ENCODE results near the gene CALHM5. TPM values are rescaled to one million over a fixed set of nuclear protein-coding genes. Genes with fewer than 3 reads are reported as not detected.

Gene CALHM5
- total RNA-seq, 4 donors from 2014 or later, result 0.48 to 6.0 (median 1.4) TPM

GRCh38 chr6:116543149-116543548 is 31.7 kb downstream of the CALHM5 start:
- no peak for TF ChIP-seq CTCF (IDR thresholded peaks at IDR 0.05)
- no peak for ATAC-seq (ENCODE audit: low FRiP score)
- no peak for DNase-seq (ENCODE audit: low spot score)

GRCh38 chr6:116545651-116546050 is 34.2 kb downstream of the CALHM5 start, which contains the start of gene TRAPPC3L:
Gene TRAPPC3L, minus strand, starts transcription at chr6:116545684. Its CDS starts 170 bp downstream, at chr6:116545514.
- DNase-seq (ENCODE audit: low spot score) (no peak), ATAC-seq (ENCODE audit: low FRiP score) (no peak)
- TF ChIP-seq CTCF (IDR thresholded peaks at IDR 0.05), result no peak

- TF ChIP-seq CTCF (IDR thresholded peaks at IDR 0.05), result no peak
- ATAC-seq (ENCODE audit: low FRiP score), result no peak
- no peak for DNase-seq (ENCODE audit: low spot score)
Observed at GRCh38 chr6:116547358-116547757, 35.9 kb downstream of the CALHM5 start.

- DNase-seq (ENCODE audit: low spot score), result no peak
- ATAC-seq (ENCODE audit: low FRiP score), result no peak
- no peak for TF ChIP-seq CTCF (IDR thresholded peaks at IDR 0.05)
Observed at GRCh38 chr6:116550796-116551195, 39.4 kb downstream of the CALHM5 start.

- no peak for DNase-seq (ENCODE audit: low spot score)
- TF ChIP-seq CTCF (IDR thresholded peaks at IDR 0.05), result no peak
- ATAC-seq (ENCODE audit: low FRiP score), result no peak
Observed at GRCh38 chr6:116553451-116553850, 42.0 kb downstream of the CALHM5 start, which contains the start of gene CALHM4. Gene CALHM4, plus strand, starts transcription at chr6:116553751. Its CDS starts 43 bp downstream, at chr6:116553794.

GRCh38 chr6:116556065-116556464 is 44.6 kb downstream of the CALHM5 start:
- no peak for DNase-seq (ENCODE audit: low spot score)
- no peak for ATAC-seq (ENCODE audit: low FRiP score)
- TF ChIP-seq CTCF (IDR thresholded peaks at IDR 0.05), result no peak

GRCh38 chr6:116556814-116557415 is 45.5 kb downstream of the CALHM5 start:
- DNase-seq (ENCODE audit: low spot score), result no peak
- no peak for ATAC-seq (ENCODE audit: low FRiP score)
- TF ChIP-seq CTCF (IDR thresholded peaks at IDR 0.05), result no peak
